Measurements from ENCODE around the gene P3R3URF.

DNA sequence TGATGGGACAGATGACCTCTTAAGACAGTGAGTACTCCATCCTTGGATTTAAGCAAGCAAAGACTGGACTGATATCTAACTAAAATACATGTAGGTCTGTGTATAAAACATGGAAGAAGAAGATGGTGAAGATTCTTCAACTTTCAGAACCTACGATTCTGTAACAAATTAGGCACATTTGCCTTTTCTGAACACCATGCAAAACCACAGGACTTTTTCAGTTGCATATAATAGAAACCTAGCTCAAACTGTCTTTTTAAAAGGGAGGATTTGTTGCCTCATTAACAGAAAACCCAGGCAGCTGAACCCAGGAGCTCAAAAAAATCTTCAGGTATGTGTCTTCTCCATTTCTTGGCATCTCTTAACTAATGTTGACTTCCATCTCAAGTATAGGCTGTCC lies 16.1 kb downstream of the P3R3URF start:
- TF ChIP-seq, protein P1, sequence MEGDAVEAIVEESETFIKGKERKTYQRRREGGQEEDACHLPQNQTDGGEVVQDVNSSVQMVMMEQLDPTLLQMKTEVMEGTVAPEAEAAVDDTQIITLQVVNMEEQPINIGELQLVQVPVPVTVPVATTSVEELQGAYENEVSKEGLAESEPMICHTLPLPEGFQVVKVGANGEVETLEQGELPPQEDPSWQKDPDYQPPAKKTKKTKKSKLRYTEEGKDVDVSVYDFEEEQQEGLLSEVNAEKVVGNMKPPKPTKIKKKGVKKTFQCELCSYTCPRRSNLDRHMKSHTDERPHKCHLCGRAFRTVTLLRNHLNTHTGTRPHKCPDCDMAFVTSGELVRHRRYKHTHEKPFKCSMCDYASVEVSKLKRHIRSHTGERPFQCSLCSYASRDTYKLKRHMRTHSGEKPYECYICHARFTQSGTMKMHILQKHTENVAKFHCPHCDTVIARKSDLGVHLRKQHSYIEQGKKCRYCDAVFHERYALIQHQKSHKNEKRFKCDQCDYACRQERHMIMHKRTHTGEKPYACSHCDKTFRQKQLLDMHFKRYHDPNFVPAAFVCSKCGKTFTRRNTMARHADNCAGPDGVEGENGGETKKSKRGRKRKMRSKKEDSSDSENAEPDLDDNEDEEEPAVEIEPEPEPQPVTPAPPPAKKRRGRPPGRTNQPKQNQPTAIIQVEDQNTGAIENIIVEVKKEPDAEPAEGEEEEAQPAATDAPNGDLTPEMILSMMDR (IDR thresholded peaks at IDR 0.05): no peak
- TF ChIP-seq ZFX (IDR thresholded peaks at IDR 0.05; ENCODE audit: borderline replicate concordance): no peak

Data from 22Rv1 (cell line).